ENCODE data around the gene MEFV.
A peak's percentile ranks its signal among the peaks of the same experiment; 100 is the strongest.

Gene MEFV

GRCh38 chr16:3266873-3267537, 10.6 kb upstream of the MEFV start:
- peak; percentile 84 for DNase-seq (ENCODE audit: low read depth)

GRCh38 chr16:3264137-3265036, 8.0 kb upstream of the MEFV start:
- DNase-seq (ENCODE audit: low read depth), result peak; percentile 83

DNA sequence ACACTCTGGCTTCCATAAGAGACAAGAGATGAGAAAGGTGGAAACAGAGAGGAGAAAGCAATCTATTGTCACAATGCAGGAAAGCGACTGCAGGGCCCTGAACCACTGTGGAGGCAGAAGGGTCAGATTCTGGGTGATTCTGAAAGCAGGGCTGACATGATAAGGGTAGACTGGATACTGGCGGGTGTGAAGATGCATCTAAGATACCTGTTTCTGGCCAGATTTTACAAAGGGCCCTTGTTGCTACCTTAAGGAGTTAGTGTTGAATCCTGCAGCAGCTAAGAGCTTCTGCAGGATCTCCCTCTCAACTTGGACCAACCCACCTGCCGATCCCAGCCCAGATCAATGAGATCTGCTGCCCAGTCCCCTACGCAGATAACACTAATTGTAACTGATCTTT, 6.1 kb upstream of the MEFV start:
- no peak for DNase-seq (ENCODE audit: low read depth)

DNA sequence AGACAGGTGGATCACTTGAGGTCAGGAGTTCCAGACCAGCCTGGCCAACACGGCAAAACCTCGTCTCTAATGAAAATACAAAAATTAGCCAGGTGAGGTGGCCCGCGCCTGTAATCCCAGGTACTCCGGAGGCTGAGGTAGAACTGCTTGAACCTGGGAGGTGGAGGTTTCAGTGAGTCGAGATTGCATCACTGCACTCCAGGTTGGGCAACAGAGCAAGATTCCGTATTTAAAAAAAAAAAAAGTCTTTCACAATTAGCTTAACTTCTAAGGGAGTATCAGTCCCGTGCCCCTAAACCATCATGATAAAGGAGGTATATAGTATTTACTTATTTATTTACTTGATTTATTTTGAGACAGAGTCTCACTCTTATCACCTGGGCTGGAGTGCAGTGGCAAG, 3.4 kb upstream of the MEFV start:
- DNase-seq (ENCODE audit: low read depth), result no peak

GRCh38 chr16:3256866-3257465, 533 bp upstream of the MEFV start:
- DNase-seq (ENCODE audit: low read depth), result no peak

DNA sequence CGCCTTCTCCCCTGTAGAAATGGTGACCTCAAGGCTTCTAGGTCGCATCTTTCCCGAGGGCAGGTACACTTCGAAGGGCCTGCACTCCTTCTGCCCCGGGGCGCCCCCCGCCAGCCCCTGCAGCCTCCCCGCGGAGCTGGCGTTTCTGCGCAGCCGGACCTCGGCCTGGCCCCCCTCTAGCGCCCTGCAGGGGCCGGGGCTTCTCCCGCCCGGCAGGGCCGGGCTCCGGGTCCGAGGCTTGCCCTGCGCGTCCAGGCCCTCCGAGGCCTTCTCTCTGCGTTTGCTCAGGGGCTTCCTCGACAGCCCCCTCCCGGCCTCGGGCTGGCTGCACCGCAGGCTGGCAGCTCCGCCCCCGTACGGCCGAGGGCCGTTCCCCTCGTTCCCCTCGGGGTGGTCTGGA, 2.1 kb downstream of the MEFV start:
- no peak for DNase-seq (ENCODE audit: low read depth)

- DNase-seq (ENCODE audit: low read depth), result no peak
Measured at GRCh38 chr16:3252967-3253366, 3.5 kb downstream of the MEFV start.

DNA sequence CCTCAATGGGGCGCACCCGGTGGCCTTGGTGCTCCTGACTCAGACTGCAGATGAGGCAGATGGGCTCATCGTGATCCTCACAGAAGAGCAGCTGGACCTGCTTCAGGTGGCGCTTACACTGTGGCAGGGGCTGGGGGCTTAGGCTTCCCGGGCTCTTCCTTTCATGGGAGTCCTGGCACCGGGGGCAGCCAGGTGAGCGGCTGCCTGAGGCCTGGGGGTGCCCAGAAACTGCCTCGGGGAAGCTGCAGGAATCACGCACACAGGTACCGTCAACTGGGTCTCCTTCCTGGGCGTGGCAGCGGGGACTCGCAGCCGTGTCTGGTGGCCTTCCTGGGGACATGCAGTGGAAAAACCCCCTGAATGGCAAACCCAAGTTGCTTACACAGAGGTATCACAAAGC, 7.0 kb downstream of the MEFV start:
- DNase-seq (ENCODE audit: low read depth), result no peak

GRCh38 chr16:3249020-3249419, 7.4 kb downstream of the MEFV start:
- DNase-seq (ENCODE audit: low read depth), result no peak

DNA sequence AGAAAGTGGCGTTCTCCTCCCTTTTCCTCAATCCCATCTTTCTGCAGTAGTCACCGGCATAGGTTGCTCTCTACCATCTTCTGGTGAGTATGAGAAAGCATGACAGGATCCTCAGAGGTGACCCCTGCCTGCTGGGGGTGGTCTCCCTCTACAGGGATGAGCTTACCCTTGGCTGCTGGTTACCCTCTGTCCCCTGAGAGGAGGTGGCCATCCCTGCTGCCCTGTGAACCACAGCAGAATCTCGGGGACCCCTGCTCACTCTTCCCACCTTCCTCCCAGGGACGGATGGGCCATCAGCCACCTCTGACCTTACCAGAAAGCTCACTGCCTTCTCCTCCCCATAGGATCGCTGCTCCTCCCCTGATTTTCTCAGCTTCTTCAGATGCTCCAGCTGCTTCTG, 7.8 kb downstream of the MEFV start:
- DNase-seq (ENCODE audit: low read depth), result no peak

DNA sequence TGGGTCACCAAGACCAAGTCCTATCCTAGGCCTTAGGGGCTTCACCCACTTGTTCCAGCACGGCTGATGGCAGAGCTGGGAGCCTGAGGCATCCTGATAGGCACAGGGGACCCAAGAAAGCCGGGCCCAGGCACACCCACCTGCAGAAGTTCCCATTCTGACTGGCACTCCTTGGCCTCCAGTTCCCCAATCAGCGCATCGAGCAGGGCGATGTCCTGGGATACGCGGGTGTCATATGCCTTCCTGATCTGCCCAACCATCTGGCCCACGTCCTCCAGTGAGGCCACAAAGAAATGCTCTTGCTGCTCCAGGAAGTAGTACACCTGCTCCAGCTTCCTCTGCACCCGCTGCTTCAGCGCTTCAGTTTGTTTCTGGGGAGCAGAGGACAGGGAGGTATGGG, 9.6 kb downstream of the MEFV start:
- DNase-seq (ENCODE audit: low read depth), result no peak

- DNase-seq (ENCODE audit: low read depth), result no peak
Measured at GRCh38 chr16:3246002-3246401, 10.4 kb downstream of the MEFV start.

GRCh38 chr16:3243882-3244281, 12.6 kb downstream of the MEFV start:
- DNase-seq (ENCODE audit: low read depth), result no peak

DNA sequence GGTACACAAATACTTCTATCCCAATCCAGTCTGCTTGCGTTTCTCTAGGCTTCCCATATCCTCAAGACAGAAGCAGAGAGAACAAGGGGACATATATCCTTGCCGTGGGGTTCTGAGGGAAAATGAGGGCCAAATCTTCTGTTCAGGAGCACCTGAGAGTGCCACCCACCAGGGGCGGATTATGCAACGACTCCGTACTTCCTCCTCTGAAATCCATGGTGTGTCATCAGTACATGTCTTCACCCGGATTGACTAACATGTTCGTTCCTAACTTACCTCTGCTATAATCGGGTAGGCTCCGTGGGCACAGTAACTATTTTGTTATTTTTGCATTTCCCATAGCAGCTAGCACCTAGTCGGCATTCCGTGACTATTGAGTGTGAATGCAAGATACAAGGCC, 13.7 kb downstream of the MEFV start:
- DNase-seq (ENCODE audit: low read depth), result no peak

- no peak for DNase-seq (ENCODE audit: low read depth)
Measured at GRCh38 chr16:3241761-3242160, 14.7 kb downstream of the MEFV start.

- no peak for DNase-seq (ENCODE audit: low read depth)
Measured at GRCh38 chr16:3235856-3236669, 20.4 kb downstream of the MEFV start.

DNA sequence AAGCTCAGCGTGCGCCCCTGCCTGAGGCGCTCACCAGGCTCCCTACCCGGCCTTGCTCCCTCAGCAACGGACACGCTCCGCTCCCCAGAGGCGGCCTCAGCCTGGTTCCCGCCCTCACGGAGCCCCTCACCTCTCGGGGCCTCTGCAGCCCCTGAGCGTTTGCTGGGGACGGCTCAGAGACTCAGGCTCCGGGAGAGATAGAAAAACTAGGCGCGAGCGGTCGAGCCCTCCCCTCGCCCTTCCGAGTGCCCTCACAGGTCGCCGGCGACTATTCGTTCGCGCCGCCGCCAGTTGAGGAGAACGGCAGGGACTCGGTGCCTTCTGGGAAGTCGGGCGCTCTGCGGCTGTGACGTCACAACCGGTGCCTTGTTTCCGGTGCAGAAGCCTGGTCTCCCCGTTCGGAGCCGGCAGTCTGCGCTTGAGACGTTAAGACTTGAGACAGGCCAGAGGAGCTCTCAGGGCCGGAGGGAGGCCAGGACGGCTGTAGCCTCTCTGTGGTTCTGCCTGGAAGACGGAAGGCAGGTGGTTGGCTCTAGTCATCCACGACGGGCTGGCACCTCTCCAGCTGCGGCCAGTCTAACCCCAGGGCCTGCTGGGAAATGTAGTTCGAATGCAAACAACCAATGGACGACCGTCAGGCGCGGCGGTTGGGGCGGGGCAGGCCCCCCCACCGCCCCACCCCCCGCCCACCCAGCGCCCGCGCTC, 21.4 kb downstream of the MEFV start, which contains the start of gene ZNF200:
Gene ZNF200 (minus strand): TSS at position 302 of the 705 bp plus-strand sequence. CDS start 1,403 bp downstream, outside the sequence.
- DNase-seq (ENCODE audit: low read depth), result peak; percentile 73

DNA sequence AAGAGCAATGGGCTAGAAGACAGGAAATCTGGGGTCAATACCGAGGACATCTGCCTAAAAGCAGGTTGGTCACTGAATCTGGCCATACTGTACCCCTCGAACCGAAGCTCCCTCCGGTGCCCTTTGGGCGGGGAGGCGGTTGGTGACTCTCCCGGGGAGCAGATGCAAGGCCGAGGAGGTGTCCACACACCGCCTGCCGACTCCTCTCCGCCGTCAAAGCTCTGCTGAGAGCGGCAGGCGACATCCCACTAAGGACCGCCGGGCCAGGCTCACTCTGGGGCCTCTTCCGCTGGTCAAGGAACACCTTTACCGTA, 21.9 kb downstream of the MEFV start:
- DNase-seq (ENCODE audit: low read depth), result no peak

DNA sequence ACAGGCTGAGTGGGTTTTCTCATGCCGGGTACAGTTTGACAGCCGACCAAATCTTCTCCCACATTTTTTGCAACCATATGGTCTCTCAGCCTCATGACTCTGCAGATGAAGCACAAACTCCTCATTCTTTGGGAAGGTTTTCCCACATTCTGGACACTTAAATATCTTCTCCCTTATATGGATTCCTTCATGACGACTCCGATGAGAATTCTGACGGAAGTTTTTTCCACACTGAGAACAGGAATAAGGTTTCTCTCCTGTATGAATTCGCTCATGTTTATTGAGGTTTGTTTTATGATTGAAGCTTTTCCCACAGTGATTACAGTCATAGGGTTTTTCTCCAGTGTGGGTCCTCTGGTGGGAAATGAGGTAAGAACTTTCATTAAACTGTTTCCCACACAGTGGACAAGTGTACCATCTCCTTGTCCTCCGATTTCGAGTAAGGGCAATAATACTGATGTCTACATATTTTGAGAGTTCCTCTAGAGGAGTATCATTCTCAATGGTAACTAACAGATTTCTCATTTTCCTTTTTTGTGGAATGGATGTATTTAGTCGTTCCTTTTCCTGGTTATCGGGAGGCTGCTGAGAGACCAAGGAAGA, 32.4 kb downstream of the MEFV start:
- DNase-seq (ENCODE audit: low read depth), result no peak

- DNase-seq (ENCODE audit: low read depth), result no peak
Measured at GRCh38 chr16:3220839-3221238, 35.6 kb downstream of the MEFV start.

DNA sequence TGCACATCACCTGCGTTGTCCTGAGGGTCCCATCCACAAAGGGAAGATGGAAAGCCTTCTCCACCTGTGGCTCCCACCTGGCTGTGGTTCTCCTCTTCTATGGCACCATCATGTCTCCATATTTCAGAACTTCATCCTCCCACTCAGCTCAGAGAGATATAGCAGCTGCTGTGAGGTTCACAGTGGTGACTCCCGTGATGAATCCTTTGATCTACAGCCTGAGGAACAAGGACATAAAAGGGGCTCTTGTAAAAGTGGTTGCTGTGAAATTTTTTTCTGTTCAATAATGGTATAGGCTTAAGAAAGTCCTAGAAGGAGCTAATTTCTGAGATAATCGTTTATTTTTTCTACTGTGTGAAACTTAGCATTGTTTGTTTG, 40.2 kb downstream of the MEFV start:
- no peak for DNase-seq (ENCODE audit: low read depth)
